Measurements from ENCODE around the gene ZFAND2B.
"Not testable (repeated sequence)": the region's sequence is repeated elsewhere in the genome, so short reads cannot be mapped to it uniquely, and the experiment has no call there.

ZFAND2B gene

DNA sequence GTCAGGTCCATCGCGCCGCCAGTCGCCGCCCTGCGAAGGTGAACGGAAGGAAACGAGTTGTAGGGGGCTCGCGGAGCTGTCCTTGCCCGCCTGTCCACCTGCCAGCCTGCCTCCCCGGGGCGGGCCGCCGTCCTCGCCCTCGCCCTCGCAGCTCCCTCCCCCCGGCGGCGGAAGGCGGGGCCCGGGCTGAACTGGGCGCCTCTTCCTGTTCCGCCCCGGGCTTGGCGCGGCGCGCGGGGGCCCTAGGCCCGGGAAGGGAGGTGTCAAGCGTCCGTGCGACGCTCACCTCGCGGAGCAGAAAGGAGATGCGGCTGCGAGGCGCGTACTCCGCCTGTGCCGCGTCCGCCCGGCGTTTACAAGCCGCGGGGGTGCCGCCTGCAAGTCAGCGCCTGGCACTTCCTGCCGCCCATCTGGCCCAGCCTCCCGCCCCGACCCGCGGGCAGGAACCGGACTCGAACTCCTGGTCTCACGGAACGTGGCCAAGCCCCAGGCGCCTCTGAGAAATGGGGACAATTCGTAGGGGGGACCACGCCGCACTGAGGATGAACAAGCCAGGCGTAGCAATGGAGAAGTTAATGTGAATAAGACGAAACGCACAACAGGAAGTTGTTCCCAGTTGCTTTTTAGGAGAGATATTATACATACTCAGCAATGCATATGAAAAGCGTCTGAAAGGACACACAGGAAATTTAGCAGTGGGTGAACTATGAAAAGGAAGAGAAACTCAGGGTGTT lies 29.6 kb upstream of the ZFAND2B start, which contains the start of gene CNPPD1:
CNPPD1 (minus strand) TSS at position 108 of the 734 bp plus-strand sequence; CDS start at position 11, 97 bp downstream.
- DNase-seq = peak; percentile 39 to 77

DNA sequence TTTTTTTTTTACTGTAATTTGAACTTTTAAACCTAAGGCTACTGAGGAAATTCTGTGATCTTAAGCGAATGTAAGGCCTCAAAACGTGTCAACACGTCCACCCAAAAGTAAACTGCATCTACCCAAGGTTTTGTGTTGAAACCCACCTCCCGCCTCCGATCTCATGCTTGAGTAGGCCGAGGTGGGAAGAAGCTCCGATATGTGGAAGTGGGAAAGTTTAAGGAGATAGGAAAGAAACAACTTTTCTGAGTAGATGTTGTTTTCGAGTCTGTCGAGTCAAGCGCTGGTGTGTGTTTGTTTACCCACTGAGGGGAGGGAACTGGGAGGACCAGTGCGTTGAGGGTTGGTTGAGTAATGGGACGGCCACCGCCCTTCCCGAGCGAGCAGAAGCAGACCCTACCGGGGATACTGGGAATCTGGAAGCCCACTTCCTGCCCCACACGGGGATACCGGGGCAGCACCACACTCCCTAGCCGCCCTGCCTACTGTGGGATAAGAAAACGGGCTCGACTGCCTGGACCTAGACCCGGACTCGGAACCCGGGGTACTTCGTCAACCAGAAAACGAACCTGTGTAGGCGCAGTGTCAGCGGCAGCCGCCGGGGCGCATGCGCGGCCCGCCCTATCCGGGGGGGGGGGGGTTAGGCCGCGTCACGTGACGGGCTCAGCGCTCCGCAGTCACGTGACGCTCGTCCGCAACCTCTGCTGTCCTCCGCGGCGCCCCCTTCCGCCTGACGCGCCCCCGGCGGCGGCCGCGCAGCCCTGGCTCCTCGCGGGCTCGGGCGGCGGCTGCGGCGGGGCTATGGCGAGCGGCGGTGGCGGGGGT lies 28.8 kb upstream of the ZFAND2B start, which contains the start of gene RETREG2:
RETREG2 (plus strand) TSS at position 724 of the 825 bp plus-strand sequence; CDS start at position 802, 78 bp downstream.
- DNase-seq = peak; percentile 55 to 84

DNA sequence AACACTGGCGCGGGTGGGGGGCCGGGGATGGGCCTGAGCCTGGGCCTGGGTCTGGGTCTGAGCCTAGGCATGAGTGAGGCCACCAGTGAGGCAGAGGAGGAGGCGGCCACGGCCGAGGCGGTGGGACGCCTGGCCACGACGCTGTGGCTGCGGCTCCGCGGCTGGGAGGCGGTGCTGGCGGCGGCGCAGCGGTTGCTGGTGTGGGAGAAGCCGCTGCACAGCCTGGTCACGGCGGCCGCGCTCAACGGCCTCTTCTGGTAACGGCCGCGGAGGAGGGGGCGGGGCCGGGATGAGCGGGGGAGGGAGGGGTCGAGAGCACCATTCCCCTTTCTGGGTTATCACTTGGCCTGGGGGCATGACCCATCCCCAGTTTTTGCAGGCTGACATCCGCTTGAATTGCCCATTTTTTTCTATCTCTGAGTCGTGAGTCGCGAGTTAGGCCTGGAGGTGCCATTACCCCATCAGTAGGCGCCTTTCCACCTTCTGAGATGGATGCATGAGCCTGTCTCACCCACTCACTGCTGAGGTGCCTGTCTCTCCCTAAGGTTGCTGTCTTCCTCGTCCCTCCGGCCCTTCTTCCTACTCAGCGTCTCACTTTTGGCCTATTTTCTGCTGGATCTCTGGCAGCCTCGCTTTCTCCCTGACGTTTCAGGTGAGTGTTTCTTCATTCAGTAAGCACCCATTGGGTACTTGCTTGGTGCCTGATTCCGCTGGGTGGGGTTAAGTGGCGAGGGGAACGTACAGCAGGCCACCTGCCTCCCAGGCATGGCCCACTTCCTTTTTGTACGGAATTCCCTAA lies 28.0 kb upstream of the ZFAND2B start:
- peak in 1 of 2 experiments; percentile 29 for DNase-seq

DNA sequence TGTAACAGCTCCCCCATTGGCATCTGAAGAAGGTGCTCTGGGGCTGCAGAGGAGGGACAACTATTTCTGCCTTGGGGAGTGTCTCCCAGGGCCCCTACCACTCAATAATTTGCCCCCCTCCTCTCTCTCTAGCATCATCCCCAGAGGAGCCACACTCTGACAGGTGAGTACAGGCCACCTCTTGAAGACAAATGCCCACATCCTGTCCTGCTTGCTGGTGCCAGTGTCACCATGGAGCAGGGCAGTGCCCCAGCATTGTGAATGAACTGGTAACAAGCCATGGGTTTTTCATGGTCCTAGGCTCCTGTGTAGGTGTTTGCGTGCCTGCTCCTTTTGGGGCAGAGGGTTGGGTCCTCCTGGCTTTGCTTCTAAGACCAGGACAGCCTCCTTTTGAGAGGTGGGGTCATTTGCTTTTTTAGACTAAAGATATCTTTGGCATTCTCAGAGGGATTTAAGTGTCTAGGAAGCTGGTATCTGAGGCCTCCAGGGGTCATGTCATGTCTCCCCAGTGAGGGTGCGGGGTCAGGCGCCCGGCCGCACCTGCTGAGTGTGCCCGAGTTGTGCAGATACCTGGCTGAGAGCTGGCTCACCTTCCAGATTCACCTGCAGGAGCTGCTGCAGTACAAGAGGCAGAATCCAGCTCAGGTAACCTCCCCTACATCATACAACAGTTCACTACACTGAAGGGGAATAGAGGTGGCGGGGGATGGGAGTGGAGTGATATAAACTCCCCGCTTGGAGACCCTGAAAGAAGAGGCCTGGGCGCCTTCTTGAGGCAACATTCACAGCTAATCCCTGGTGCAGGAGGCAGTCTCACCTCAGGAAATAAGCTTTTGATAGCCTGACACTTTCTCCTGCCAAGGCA lies 26.7 kb upstream of the ZFAND2B start:
- no peak for DNase-seq

DNA sequence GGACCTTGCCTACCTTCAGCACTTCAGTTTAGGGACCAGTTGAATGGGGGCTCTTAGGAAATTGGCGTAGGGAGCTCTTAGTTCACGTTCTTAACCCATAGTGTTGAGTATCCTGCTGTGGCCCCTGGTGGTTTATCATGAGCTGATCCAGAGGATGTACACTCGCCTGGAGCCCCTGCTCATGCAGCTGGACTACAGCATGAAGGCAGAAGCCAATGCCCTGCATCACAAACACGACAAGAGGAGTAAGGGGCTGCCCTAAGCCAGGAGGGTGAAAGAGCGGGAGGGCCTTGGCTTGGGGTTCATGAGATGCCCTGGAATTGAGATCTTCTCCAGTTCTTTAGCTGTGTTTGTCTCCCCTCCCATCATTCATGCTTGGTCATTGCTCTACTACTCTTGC lies 25.6 kb upstream of the ZFAND2B start:
- no peak for DNase-seq

DNA sequence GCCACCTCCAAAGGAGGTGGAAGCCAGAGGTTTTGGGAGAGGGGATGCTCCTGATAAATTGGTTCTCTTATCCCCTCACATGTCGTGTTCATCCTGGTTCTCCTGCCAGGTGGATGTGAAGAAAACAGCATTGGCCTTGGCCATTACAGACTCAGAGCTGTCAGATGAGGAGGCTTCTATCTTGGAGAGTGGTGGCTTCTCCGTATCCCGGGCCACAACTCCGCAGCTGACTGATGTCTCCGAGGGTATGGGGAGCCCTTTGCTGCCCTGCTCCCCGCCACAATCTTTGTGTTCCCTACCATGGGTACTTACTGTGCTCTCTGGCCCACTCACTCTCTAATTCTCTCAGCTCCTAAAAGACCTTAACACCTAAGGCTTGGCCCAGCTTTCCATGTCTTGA lies 25.1 kb upstream of the ZFAND2B start:
- no peak for DNase-seq

DNA sequence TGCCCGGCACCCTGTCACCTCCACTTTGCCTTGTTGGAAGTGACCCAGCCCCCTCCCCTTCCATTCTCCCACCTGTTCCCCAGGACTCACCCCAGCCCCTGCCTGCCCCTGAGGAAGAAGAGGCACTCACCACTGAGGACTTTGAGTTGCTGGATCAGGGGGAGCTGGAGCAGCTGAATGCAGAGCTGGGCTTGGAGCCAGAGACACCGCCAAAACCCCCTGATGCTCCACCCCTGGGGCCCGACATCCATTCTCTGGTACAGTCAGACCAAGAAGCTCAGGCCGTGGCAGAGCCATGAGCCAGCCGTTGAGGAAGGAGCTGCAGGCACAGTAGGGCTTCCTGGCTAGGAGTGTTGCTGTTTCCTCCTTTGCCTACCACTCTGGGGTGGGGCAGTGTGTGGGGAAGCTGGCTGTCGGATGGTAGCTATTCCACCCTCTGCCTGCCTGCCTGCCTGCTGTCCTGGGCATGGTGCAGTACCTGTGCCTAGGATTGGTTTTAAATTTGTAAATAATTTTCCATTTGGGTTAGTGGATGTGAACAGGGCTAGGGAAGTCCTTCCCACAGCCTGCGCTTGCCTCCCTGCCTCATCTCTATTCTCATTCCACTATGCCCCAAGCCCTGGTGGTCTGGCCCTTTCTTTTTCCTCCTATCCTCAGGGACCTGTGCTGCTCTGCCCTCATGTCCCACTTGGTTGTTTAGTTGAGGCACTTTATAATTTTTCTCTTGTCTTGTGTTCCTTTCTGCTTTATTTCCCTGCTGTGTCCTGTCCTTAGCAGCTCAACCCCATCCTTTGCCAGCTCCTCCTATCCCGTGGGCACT lies 24.0 kb upstream of the ZFAND2B start:
- no peak for DNase-seq

DNA sequence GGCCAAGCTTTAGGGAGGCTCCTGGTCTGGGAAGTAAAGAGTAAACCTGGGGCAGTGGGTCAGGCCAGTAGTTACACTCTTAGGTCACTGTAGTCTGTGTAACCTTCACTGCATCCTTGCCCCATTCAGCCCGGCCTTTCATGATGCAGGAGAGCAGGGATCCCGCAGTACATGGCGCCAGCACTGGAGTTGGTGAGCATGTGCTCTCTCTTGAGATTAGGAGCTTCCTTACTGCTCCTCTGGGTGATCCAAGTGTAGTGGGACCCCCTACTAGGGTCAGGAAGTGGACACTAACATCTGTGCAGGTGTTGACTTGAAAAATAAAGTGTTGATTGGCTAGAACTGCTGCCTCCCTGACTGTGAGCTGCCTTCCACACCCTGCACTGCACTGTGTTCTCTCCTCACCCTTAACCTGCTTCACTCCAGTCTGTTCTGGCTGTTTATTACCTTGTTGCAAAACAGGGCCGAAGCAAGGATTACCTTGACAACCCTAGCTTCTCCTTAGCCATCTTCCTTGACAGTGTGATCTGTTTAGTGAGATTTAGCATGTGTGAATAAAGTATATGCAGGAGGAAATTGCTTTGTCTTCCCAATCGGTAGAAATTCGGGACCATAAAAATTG lies 23.3 kb upstream of the ZFAND2B start:
- DNase-seq = no peak

DNA sequence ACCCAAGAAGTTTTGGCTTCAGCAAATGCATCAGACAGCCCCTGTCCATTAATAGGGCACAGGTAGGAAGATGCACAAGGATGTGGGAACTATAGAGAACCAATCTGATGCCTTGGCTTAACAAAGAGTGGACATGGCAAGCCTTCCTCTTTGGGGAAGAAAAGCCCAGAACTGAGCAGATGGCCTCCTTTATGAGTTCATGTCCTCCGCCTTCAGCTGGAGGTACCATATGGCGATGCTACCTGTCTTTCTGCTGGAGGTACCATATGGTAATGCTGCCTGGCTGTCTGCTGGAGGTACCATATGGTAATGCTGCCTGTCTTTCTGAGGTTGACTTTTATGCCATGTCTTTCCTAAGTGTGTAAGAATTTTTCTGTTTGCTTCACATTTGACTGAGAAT lies 22.5 kb upstream of the ZFAND2B start:
- DNase-seq = no peak

DNA sequence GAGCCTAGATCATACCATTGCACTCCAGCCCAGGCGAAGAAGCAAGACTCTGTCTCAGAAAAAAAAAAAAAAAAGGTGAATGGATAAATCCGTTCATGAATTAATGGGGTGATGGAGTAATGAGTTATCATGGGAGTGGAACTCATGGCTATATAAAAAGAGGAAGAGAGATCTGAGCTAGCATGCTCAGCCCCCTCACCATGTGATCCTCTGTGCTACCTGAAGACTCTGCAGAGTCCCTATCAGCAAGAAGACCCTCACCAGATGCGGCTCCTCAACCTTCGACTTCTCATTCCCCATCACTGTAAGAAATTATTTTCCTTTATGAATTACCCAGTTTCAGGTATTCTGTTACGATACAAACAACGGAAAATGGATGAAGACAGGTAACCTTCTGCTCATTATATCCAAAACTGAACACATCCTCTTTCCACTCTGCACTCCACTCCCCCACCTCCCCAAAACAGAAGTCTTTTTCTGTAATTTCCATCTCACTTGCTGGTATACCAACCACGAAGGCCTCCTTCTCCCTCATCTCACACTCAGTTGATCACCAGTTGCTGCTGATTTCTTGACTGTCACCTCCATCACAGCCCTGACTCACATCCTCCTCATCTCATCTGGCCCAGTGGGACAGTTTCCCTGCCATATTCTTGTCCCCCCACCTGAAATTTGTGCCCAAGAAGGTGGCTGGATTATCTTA lies 19.7 kb upstream of the ZFAND2B start:
- DNase-seq = no peak

DNA sequence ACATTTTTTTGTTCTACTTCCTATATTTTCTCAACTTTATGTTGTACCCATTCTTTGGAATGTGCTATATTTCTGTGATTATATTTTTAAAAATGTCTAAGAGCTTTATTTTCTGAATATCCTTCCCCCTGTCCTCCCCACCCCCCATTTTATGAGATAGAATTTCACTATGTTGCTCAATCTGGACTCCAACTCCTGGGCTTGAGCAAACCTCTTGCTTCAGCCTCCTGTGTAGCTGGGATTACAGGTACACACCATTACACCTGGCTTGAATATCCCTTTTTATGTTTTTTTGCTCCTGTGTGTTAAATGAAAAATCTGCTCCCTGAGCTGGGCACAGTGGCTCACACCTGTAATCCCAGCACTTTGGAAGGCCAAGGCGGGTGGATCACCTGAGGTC lies 9.2 kb upstream of the ZFAND2B start:
- DNase-seq = no peak

DNA sequence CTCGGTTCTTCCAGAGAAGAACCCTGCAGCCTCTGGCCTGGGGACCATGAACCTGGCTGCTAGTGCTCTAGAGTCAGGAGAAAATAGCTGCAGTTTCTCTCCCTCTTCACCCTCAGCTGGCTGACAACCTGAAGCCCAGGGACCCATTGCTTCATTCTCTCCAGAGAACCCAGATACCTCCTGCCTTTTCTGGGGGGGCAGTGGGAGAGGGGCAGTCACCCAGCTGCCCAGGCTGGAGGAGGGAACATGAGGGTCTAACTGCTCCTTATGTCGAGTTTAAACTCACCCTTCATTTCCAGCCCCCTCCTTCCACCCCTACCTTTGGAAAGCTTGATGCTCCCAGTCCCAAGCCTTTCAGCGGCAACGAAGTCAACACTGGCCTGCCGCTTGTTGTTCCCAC lies 7.6 kb upstream of the ZFAND2B start:
- no peak for DNase-seq

DNA sequence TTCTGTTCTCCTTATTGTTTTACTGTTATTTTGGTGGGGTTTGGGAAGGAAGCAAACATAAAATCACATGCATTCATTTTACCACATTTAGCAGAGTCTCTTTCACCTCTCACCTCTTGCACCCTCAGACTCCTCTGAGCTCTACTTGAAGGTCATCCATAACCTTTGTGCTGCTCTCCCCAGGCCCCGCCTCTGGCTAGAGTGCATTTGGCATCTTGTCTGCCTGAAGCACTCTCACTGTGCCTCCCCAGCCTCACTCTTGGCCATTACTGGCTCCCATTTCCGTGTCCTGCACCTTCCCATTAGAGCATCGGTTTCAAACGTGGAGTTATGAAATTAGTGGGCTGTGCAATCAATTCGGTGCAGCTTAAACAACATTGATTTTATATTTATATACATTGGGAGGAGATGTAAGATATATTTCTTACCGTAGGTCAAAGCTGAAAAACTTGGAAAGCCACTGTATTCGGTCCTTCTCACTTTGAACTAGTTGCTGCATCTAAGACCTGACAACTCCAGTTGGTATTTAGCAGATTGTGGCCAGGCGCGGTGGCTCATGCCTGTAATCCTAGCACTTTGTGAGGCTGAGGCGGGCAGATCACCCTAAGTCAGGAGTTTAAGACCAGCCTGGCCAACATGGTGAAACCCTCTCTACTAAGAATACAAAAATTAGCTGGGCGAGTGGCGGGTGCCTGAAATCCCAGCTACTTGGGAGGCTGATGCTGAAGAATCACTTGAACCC lies 6.9 kb upstream of the ZFAND2B start:
- DNase-seq = no peak

DNA sequence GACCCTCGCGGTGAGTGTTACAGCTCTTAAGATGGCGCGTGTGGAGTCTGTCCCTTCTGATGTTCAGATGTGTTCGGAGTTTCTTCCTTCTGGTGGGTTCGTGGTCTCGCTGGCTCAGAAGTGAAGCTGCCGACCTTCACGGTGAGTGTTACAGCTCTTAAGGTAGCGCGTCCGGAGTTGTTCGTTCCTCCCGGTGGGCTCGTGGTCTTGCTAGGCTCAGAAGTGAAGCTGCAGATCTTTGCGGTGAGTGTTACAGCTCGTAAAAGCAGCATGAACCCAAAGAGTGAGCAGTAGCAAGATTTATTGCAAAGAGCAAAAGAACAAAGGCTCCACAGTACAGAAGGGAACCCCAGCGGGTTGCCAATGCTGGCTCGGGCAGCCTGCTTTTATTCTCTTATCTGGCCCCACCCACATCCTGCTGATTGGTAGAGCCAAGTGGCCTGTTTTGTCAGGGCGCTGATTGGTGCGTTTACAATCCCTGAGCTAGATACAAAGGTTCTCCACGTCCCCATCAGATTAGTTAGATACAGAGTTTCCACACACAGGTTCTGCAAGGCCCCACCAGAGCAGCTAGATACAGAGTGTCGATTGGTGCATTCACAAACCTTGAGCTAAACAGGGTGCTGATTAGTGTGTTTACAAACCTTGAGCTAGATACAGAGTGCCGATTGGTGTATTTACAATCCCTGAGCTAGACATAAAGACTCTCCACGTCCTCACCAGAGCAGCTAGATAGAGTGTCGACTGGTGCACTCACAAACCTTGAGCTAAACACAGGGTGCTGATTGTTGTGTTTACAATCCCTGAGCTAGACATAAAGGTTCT lies 5.9 kb upstream of the ZFAND2B start:
- DNase-seq = not testable (repeated sequence)

DNA sequence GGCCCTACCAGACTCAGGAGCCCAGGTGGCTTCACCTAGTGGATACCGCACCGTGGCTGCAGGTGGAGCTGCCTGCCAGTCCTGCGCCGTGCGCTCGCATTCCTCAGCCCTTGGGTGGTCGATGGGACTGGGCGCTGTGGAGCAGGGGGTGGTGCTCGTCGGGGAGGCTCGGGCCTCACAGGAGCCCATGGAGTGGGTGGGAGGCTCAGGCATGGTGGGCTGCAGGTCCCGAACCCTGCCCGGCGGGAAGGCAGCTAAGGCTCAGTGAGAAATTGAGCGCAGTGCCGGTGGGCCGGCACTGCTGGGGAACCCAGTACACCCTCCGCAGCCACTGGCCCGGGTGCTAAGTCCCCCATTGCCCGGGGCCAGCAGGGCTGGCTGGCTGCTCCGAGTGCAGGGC lies 5.3 kb upstream of the ZFAND2B start:
- DNase-seq = not testable (repeated sequence)

DNA sequence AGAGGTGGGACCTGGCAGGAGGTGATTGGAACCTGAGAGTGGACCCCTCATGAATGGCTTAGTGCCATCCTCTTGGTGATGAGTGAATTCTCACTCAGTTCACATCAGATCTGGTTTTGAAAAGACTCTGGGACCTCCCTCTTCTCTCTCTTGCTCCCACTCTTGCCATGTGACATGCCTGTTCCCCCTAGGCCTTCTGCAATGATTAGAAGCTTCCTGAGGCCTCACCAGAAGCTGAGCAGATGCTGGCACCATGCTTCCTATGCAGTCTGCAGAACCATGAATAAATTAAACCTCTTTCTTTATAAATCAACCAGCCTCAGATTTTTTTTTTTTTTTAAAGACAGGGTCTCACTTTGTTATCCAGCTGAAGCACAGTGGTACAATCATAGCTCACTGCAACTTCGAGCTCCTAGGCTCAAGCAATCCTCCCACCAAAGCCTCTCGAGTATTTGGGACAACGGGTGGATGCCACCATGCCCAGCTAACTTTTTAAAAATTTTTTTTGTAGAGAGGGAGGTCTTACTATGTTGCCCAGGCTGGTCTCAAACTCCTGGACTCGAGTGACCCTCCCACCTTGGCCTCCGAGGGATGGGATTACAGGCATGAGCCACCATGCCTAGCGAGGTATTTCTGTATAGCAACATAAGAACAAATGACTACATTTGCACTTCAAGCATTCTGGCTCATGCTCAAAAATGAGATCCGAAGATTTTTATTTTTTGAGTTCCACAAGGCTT lies 2.0 kb upstream of the ZFAND2B start:
- DNase-seq = no peak

DNA sequence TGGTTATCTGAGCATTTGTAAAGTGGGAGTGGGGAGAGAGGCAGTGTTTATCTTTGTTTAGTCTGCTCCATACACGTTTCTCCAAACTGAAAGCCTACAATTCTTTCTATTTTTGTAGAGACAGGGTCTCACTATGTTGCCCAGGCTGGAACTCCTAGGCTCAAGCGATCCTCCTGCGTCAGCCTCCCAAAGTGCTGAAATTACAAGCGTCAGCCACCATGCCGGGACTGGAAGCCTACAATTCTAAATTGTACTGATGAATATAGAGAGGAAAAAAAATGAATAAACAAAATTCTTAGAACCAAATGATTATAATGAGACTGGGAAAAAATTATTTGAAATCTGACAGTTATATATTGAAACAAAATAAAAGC lies 1.4 kb upstream of the ZFAND2B start:
- no peak for DNase-seq

DNA sequence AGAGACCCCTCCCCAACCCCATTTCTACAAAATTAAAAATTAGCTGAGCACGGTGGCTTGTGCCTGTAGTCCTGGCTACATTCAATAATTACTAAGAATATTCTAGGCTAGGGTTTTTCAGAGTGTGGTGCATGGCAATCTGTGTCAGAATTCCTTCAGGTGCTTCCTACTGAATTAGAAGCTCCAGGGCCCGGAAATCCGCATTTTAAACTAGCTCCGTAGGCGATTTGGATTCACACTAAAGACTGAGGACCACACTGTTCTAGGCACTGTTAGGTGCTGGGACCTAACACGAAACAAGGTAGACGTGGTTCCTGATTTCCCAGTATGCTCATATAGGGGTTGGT lies 628 bp upstream of the ZFAND2B start:
- no peak for DNase-seq

Measured in SW 1271 (cell line).